ENCODE measurements around the gene DPT.
"Not testable (repeated sequence)": the region's sequence is repeated elsewhere in the genome, so short reads cannot be mapped to it uniquely, and the experiment has no call there.

DPT gene

GRCh38 chr1:168728473-168729404 is at the start of gene DPT:
Gene DPT (minus strand): TSS chr1:168729206. CDS start chr1:168729174, 32 bp downstream.
- DNase-seq, result no peak

DNA sequence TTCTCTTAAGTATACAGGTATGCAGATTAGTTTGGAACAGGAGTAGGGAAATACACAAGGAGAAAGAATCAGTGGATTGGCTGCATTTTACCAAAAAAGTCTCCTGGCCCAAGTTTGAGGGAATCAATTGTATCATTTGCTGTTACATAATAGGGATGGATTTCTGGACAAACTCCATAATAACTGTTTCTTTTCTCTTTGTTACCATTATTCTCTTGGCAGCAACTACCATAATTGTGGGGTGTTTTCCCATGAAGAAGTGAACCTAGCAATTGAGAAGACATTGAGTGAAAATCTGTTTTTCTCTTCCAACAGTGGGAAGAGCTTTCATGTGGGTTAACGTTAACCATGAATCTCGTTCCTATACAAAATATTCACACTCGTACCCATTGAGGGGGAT is 46.4 kb upstream of the DPT start:
- no peak for DNase-seq

DNA sequence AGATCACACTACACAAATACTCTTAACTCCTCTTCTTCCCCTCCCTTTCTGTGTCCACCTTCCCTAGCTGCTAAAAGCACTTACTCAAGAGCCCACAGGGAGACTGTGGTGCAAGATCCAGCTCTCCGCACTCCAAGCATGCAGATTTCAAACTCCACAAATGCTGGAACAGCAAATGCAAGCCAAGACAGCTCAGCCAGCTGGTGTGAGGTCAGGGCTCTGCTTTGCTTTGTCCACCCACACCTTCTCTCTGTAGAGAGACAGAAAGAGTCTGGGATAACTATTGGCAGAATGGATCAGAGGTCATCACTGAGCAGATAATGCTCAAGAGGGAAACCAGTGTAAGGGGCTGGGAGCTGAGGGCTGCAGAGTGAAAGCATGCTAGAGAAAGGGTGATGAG is 45.2 kb upstream of the DPT start:
- no peak for DNase-seq

DNA sequence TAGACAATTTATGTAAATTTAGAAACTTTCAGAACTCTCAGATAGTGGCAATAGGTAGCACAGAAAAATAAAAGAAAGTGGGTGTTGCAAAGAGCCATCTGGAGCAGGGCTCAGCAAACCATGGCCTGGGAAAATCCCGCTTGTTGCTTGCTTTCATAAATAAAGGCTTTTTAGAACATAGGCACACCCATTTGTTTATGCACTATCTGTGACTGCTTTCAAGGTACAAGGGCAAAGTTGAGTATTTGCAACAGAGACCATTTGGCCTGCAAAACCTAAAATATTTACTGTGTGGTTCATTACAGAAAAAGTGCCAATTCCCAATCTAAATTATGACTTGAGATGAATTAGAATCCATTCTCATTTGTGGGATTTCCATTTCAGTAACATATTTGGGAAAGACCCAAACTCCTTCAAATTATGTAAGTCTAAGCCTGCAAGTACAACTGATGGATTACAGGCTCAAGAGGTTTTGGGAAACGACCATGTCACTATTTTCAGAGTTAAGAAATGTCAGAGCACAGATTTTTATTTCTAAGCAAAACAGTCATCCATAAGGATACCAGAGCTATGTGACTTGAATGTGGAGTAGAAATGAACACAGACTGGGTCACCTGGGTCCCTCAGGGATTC is 43.5 kb upstream of the DPT start:
- no peak for DNase-seq

GRCh38 chr1:168771104-168771630 is 42.2 kb upstream of the DPT start:
- DNase-seq, result no peak

DNA sequence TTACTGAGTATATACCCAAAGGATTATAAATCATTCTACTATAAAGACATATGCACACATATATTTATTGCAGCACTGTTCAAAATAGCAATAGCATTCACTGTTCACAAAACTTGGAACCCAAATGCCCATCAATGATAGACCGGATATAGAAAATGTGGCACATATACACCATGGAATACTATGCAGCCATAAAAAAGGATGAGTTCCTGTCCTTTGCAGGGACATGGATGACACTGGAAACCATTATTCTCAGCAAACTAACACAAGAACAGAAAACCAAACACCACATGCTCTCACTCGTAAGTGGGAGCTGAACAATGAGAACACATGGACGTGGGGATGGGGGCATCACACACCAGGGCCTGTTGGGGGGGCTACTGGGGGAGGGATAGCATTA is 40.9 kb upstream of the DPT start:
- DNase-seq, result not testable (repeated sequence)

- DNase-seq, result no peak
These were observed 39.0 kb upstream of the DPT start for GRCh38 chr1:168767894-168768584.

DNA sequence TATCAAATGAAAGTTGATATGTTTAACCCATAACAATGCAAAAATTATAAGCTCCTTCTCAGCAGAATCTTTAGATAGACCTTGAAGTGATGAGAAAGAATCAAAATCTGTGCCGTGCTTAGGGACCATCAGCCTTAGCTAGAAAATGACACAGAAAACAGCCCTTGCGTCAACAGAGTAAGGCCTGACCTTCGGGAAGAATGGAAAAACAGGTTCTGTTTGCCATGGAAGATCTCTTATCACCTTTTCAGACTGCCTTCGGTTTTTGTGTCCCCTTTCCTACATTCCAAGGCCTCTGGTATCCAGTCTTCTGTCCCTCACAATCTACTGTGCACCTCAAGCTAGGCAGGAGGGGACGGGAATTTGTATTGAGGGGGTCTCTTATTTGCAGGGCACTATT is 37.6 kb upstream of the DPT start:
- DNase-seq, result no peak

GRCh38 chr1:168763031-168763430 is 34.0 kb upstream of the DPT start:
- DNase-seq, result no peak

DNA sequence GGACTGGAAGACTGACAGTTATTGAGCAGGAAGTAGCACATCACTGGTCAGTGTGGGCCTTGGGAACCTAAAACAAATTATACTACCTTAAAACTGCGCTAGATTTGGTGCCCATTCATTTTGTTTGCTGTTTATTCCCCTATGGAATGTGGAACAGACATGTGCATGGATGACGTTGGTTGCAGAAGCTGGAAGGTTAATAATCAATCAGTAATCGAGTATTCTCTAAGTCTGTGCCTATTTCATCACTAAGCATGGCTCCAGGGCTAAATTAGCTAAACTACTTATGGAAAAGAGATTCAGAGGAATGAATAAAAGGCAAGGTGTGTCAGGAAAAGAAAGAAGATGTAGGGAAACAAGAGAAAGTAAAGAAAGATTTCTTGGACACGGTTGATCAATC is 33.5 kb upstream of the DPT start:
- no peak for DNase-seq

- no peak for DNase-seq
These were observed 31.8 kb upstream of the DPT start for GRCh38 chr1:168760781-168761180.

DNA sequence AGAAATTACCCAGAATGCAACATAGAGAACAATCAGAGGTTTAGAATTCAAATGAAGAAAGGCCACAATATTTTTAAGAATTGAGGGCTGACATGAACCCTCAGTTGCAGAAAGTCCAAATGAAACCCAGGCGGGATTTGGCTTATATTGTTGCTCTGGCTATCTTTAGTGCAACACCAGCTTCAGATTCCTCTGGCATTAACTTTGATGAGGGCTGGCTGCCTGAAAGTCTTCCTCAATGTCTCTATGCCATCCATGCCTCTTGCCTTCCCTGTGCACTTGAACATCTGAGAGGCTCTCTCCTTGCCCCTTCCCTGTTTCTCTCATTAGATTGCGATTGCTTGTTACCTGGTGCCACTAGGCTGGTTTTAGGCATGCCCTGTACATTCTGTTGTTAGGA is 31.2 kb upstream of the DPT start:
- DNase-seq, result no peak

DNA sequence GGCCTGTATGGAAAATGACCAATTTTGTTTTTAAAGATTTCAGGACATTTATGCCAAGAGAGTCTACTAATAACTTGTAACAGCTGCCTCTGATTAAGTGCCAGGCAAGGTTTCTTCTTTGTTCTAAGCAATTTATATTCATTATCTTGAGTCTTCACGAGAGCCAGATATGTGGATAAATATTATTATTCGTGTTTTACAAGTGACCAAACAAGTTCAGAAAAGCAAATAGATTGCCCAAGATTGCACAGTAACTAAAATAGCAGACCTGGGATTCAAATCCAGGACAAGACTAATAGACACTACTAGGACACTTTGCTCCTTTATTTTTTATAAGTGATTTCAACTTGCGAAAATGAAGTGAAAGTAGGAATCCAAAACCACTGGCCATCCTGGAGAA is 30.1 kb upstream of the DPT start:
- DNase-seq, result no peak

GRCh38 chr1:168758503-168758902 is 29.5 kb upstream of the DPT start:
- no peak for DNase-seq

GRCh38 chr1:168755800-168756418 is 26.9 kb upstream of the DPT start:
- DNase-seq, result no peak

GRCh38 chr1:168752171-168752832 is 23.3 kb upstream of the DPT start:
- DNase-seq, result no peak

DNA sequence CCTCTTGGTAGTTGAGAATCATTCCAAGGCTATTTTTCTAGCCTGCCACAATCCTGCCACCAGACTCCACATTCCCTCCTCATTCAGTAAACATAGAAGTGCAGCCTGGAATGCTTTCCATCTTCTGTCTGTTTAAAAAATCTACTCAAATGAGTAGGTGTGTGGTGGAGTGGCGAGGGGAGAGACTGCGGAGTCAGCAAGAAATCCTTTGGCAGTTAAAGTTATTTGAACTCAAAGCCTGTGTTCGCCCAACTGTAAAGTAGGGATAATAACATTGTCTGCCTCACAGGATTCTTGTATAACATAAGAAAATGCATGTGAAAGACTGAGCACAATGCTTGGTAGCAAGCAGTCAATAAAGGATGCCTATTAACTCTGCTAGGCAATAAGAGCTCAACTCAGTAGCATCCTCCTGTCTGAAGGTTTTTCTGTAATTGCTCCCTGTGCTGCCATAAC is 22.2 kb upstream of the DPT start:
- no peak for DNase-seq

DNA sequence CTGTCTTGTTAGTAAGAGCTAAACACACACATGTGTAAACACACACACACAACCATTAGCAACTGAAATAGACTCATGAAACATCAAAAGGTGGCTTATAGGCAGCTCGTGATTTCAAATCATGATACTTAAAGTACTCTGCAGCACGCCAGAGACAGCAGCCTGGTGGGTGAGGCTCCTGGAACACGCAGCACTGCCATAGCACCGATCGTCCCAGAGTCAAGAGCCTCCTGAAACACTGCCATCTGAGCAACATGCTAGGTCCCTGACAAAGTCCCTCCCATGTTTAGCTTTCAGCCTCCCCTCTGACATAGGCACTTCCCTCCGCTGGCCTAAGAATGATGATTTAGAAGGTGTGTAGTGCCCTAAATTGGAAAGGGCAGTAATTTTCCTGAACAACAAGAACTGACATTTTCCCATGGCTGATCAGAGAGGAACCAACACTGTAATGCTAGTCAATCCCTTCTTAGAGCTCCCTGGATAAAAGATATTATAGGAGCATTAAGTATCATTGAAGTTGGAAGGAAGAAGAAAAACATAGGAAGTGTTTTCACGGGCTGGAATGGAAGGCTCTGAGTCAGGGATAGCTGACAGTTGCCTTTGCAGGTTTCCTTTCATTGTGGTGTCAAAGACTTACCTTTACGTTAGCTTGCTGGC is 14.1 kb upstream of the DPT start:
- DNase-seq, result no peak

DNA sequence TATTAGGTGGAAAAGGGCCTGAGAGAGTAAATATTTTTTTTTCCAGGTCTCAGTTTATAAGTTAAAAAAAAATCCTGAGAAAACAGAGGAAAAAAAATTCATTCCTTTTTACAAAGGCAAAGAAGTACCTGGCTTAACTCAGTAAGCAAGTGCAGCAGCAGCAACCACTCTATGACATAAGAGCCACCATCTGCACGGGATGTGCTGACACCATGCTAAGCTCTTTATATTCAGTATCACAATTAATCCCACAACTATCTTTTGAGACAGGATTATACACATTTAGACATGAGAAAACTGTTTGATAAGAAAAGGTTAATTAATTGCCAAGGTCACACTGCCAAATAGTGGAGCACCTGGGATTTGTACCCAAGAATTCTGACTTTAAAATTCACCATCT is 13.4 kb upstream of the DPT start:
- DNase-seq, result no peak

- no peak for DNase-seq
These were observed 10.9 kb upstream of the DPT start for GRCh38 chr1:168739908-168740307.

DNA sequence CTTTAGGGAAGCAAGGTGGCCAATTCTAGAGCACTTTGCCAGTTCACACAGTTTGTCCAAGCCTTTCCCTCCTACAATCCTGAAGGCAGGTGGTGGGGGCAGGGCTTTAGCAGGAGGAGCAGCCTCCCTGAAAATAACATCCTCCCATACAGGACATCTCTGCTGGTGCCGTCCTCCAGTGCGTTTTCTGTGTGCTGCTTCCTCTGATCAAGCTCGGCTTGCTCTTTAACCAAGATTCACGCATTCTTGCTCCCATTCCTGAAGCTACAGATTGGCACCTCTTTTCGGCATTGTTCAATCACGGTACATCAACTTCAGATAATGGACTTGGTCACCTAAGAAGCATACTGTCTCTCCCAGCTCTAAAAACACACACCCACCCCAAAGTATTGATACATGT is 7.5 kb upstream of the DPT start:
- DNase-seq, result no peak

GRCh38 chr1:168735974-168736373 is 7.0 kb upstream of the DPT start:
- DNase-seq, result no peak

All from NCI-H510A treated with DMSO at 0.1 percent for 48 hours (cell line).